OCI-LY7 (cell line): Measurements from ENCODE around the gene CDH15.

ENCODE experiments used
- CTCF ChIP-seq: fragments of 200-600 bp; sonication (generic); conservative IDR thresholded peaks from 2 replicates; pipeline ENCODE4 v1.5.1; 2014; ENCODE audit warnings: mild to moderate bottlenecking, antibody characterized with exemption, low read length, moderate library complexity, mixed read lengths
- EZH2phosphoT487 ChIP-seq: fragments of 200-600 bp; sonication (generic); IDR thresholded peaks from 2 replicates; pipeline ENCODE4 v1.6.1; 2018; ENCODE audit warnings: low read depth, borderline replicate concordance, mild to moderate bottlenecking, mixed run types, antibody characterized with exemption, low read length, moderate library complexity, mixed read lengths

DNA sequence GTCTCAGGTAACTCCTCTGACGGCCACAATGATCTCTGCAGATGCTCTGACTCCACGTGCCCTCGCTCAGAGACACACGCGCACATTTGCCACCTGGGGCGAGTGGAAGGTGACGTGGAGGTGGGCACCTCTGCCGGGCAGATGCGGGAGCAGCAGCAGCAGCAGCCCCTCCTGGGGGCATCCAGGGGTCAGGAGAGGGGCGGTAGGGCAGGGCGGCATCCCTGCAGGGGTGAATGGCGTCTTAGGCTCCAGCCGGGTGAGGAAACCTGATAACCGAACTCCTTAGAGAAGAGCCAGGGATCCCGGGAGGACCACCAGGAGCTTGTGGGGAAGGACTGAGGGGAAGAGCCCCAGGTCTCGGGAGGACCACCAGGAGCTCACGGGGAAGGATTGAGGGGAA, 34.6 kb upstream of the CDH15 start:
- TF ChIP-seq CTCF (no peak), EZH2phosphoT487 (no peak)
